Dendritic cell treated with granulocyte-macrophage colony-stimulating factor and Interleukin-4, amounts not matched to agents 40 ng/mL and 50 ng/mL, for 4 days (primary cell): ENCODE data around the gene FIBCD1.

Experiments used
- H3K27ac Mint-ChIP-seq: one replicate; pipeline ENCODE4 v1.8.0; 2022; ENCODE audit warnings: mild to moderate bottlenecking, mixed read lengths
- H3K27me3 Mint-ChIP-seq: one replicate; pipeline ENCODE4 v1.8.0; 2022; ENCODE audit warnings: mild to moderate bottlenecking, mixed read lengths
- H3K36me3 Mint-ChIP-seq: one replicate; pipeline ENCODE4 v1.8.0; 2022; ENCODE audit warnings: low read depth, mixed read lengths
- H3K4me1 Mint-ChIP-seq: one replicate; pipeline ENCODE4 v1.8.0; 2022; ENCODE audit warnings: low read depth, mixed read lengths
- H3K4me3 Mint-ChIP-seq: one replicate; pipeline ENCODE4 v1.8.0; 2022; ENCODE audit warnings: mild to moderate bottlenecking, moderate library complexity, mixed read lengths
- H3K9me3 Mint-ChIP-seq: one replicate; pipeline ENCODE4 v1.8.0; 2022; ENCODE audit warnings: mixed read lengths
- intact Hi-C: fragments of 100-400 bp; cut with micrococcal nuclease; formaldehyde crosslinking; loops from one replicate; pipeline ENCODE4 v1.15.0; 2022

FIBCD1 gene

GRCh38 chr9:130883479-130883878 is 55.6 kb downstream of the FIBCD1 start:
- Mint-ChIP-seq H3K4me3 (no peak overlapping the region), H3K27me3 (no peaks in the 10 kb centered on the region), H3K27ac (no peak overlapping the region), H3K9me3 (no peaks in the 10 kb centered on the region), H3K4me1 (no peaks in the 10 kb centered on the region), H3K36me3 (peaks cover 98% of the 10 kb centered on the region)
- intact Hi-C loops = no loop called here

GRCh38 chr9:130882696-130883225 is 56.3 kb downstream of the FIBCD1 start:
- Mint-ChIP-seq H3K36me3 (peaks cover 98% of the 10 kb centered on the region), H3K9me3 (no peaks in the 10 kb centered on the region), H3K27ac (no peak overlapping the region), H3K4me3 (no peak overlapping the region), H3K27me3 (no peaks in the 10 kb centered on the region), H3K4me1 (no peaks in the 10 kb centered on the region)
- intact Hi-C loops = no loop called here

- Mint-ChIP-seq H3K9me3 (no peaks in the 10 kb centered on the region), H3K27me3 (no peaks in the 10 kb centered on the region), H3K4me3 (no peak overlapping the region), H3K4me1 (no peaks in the 10 kb centered on the region), H3K36me3 (peaks cover 98% of the 10 kb centered on the region), H3K27ac (no peak overlapping the region)
- intact Hi-C loops = no loop called here
Observed at GRCh38 chr9:130881516-130881915, 57.5 kb downstream of the FIBCD1 start.

GRCh38 chr9:130880599-130881220 is 58.3 kb downstream of the FIBCD1 start:
- Mint-ChIP-seq H3K4me3 (no peak overlapping the region), H3K36me3 (peaks cover 96% of the 10 kb centered on the region), H3K9me3 (no peaks in the 10 kb centered on the region), H3K27ac (no peak overlapping the region), H3K27me3 (no peaks in the 10 kb centered on the region), H3K4me1 (no peaks in the 10 kb centered on the region)
- intact Hi-C loops = no loop called here

GRCh38 chr9:130879863-130880411 is 59.1 kb downstream of the FIBCD1 start:
- no peaks in the 10 kb centered on the region for H3K9me3 Mint-ChIP-seq

GRCh38 chr9:130878295-130878694 is 60.8 kb downstream of the FIBCD1 start:
- Mint-ChIP-seq H3K27me3 (no peaks in the 10 kb centered on the region), H3K9me3 (no peaks in the 10 kb centered on the region), H3K36me3 (peaks cover 96% of the 10 kb centered on the region), H3K4me1 (no peaks in the 10 kb centered on the region), H3K4me3 (no peak overlapping the region), H3K27ac (no peak overlapping the region)
- intact Hi-C loops = no loop called here

More at GRCh38 chr9:130879863-130880411, 59.1 kb downstream of the FIBCD1 start:
- Mint-ChIP-seq H3K4me1 (no peaks in the 10 kb centered on the region), H3K36me3 (peaks cover 96% of the 10 kb centered on the region), H3K27ac (no peak overlapping the region), H3K4me3 (no peak overlapping the region), H3K27me3 (no peaks in the 10 kb centered on the region)
- intact Hi-C loops = no loop called here

GRCh38 chr9:130877300-130877699 is 61.7 kb downstream of the FIBCD1 start:
- intact Hi-C loops = no loop called here
- Mint-ChIP-seq H3K36me3 (peaks cover 96% of the 10 kb centered on the region), H3K4me1 (no peaks in the 10 kb centered on the region), H3K27me3 (no peaks in the 10 kb centered on the region), H3K9me3 (no peaks in the 10 kb centered on the region), H3K27ac (no peak overlapping the region), H3K4me3 (no peak overlapping the region)

GRCh38 chr9:130874783-130875182 is 64.3 kb downstream of the FIBCD1 start:
- intact Hi-C loops = no loop called here
- no peaks in the 10 kb centered on the region for H3K9me3 Mint-ChIP-seq
- no peaks in the 10 kb centered on the region for H3K27me3 Mint-ChIP-seq
- peaks cover 87% of the 10 kb centered on the region for H3K36me3 Mint-ChIP-seq
- no peaks in the 10 kb centered on the region for H3K4me1 Mint-ChIP-seq
- H3K4me3 Mint-ChIP-seq = no peak overlapping the region
- no peak overlapping the region for H3K27ac Mint-ChIP-seq

GRCh38 chr9:130873966-130874365 is 65.1 kb downstream of the FIBCD1 start:
- intact Hi-C loops = no loop called here
- no peaks in the 10 kb centered on the region for H3K4me1 Mint-ChIP-seq
- no peaks in the 10 kb centered on the region for H3K27me3 Mint-ChIP-seq
- H3K36me3 Mint-ChIP-seq = peaks cover 84% of the 10 kb centered on the region
- H3K4me3 Mint-ChIP-seq = no peak overlapping the region
- H3K9me3 Mint-ChIP-seq = no peaks in the 10 kb centered on the region
- no peak overlapping the region for H3K27ac Mint-ChIP-seq

GRCh38 chr9:130872912-130873503 is 66.0 kb downstream of the FIBCD1 start:
- Mint-ChIP-seq H3K36me3 (peaks cover 81% of the 10 kb centered on the region), H3K27me3 (no peaks in the 10 kb centered on the region), H3K4me3 (no peak overlapping the region), H3K4me1 (no peaks in the 10 kb centered on the region), H3K9me3 (no peaks in the 10 kb centered on the region), H3K27ac (no peak overlapping the region)
- intact Hi-C loops = no loop called here

- Mint-ChIP-seq H3K27ac (no peak overlapping the region), H3K4me3 (no peak overlapping the region), H3K4me1 (no peaks in the 10 kb centered on the region), H3K36me3 (peaks cover 81% of the 10 kb centered on the region), H3K9me3 (no peaks in the 10 kb centered on the region), H3K27me3 (no peaks in the 10 kb centered on the region)
- intact Hi-C loops = no loop called here
Observed at GRCh38 chr9:130872508-130872907, 66.5 kb downstream of the FIBCD1 start.

GRCh38 chr9:130872093-130872492 is 67.0 kb downstream of the FIBCD1 start:
- Mint-ChIP-seq H3K4me3 (no peak overlapping the region), H3K4me1 (no peaks in the 10 kb centered on the region), H3K27ac (no peak overlapping the region), H3K9me3 (no peaks in the 10 kb centered on the region), H3K36me3 (peaks cover 78% of the 10 kb centered on the region), H3K27me3 (no peaks in the 10 kb centered on the region)
- intact Hi-C loops = no loop called here

GRCh38 chr9:130871395-130872062 is 67.5 kb downstream of the FIBCD1 start:
- intact Hi-C loops = no loop called here
- Mint-ChIP-seq H3K4me3 (no peak overlapping the region), H3K36me3 (peaks cover 72% of the 10 kb centered on the region), H3K27me3 (no peaks in the 10 kb centered on the region), H3K9me3 (no peaks in the 10 kb centered on the region), H3K27ac (no peak overlapping the region), H3K4me1 (no peaks in the 10 kb centered on the region)
